ENCODE measurements around the gene MGAT4C. TPM values are rescaled to one million over a fixed set of nuclear protein-coding genes. Genes with fewer than 3 reads are reported as not detected.

The MGAT4C gene
- total RNA-seq, 2 donors from 2014 or later: 0.05 to 0.24 TPM

DNA sequence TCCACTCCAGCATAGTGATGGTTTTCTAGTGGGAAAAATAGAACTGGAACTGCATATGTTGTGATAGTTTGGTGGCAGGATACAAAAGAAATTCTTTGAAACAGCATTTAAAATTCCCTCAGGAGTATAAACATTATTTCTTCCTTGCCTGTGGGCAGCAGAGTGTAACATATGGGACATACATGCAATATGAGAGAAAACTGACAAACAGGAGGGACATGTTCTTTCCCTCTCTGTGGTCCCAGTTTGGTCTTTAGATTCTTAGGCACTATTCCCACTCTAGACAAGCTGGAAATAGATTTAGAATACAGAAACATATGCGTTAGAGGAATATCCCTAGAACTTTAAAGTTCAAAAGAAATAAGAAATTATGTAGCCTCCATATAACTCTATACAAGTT lies 68.0 kb downstream of the MGAT4C start:
- H3K4me3 ChIP-seq: no peak overlapping the region
- H3K4me1 ChIP-seq: no peaks in the 10 kb centered on the region
- H3K9ac ChIP-seq (ENCODE audit: low read depth in 2 of 2, low read length in 2 of 2): no peak overlapping the region
- intact Hi-C loops (cut with DNase I): no loop called here
- DNase-seq: no peak
- no peaks in the 10 kb centered on the region for H3K27me3 ChIP-seq
- H3K9me3 ChIP-seq: no peaks in the 10 kb centered on the region
- no peak for TF ChIP-seq CTCF (IDR thresholded peaks at IDR 0.05)
- H3K36me3 ChIP-seq: no peaks in the 10 kb centered on the region
- no peak overlapping the region for H3K27ac ChIP-seq

DNA sequence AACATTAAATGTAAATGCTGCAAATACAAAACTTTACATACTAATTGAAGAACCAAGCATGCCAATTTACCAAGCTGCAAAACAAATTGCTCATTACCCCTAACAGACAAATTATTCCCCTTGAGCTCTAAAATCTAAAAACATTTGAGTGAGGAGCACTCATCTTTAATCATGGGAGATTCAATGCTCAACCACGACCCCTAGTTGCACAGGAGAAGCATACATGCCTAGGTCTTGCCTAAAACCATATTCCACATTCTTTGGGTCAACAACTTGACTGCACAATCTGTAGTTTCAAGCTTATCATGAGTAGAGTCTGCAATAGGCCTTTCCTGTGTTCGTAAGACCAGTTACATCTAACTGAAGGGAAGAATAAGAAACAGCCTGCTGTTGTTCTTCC lies 69.7 kb downstream of the MGAT4C start:
- no peak for TF ChIP-seq CTCF (IDR thresholded peaks at IDR 0.05)
- Histone ChIP-seq H3K9me3 (no peaks in the 10 kb centered on the region), H3K9ac (ENCODE audit: low read depth in 2 of 2, low read length in 2 of 2) (no peak overlapping the region), H3K27ac (no peak overlapping the region), H3K36me3 (no peaks in the 10 kb centered on the region), H3K4me3 (no peak overlapping the region), H3K4me1 (no peaks in the 10 kb centered on the region), H3K27me3 (no peaks in the 10 kb centered on the region)
- intact Hi-C loops (cut with DNase I): no loop called here
- no peak for DNase-seq

DNA sequence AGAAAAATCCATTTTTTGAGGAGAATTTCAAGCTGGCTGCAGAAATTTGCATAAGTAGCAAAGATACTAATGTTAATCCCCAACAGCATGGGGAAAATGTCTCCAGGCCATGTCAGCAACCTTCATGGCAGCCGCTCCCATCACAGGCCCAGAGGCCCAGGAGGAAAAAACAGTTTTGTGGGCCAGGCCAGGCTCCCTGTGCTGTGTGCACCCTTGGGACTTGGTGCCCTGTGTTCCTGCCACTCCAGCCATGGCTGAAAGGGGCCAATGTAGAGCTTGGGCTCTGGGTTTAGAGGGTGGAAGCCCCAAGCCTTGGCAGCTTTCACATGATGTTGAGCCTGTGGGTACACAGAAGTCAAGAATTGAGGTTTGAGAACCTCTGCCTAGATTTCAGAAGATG lies 76.3 kb downstream of the MGAT4C start:
- TF ChIP-seq CTCF (IDR thresholded peaks at IDR 0.05): no peak
- H3K27me3 ChIP-seq: no peaks in the 10 kb centered on the region
- intact Hi-C loops (cut with DNase I): no loop called here
- no peak overlapping the region for H3K27ac ChIP-seq
- no peaks in the 10 kb centered on the region for H3K36me3 ChIP-seq
- H3K9me3 ChIP-seq: no peaks in the 10 kb centered on the region
- no peak overlapping the region for H3K4me3 ChIP-seq
- no peak overlapping the region for H3K9ac ChIP-seq (ENCODE audit: low read depth in 2 of 2, low read length in 2 of 2)
- no peaks in the 10 kb centered on the region for H3K4me1 ChIP-seq
- no peak for DNase-seq

- Histone ChIP-seq H3K27ac (no peak overlapping the region), H3K4me3 (no peak overlapping the region), H3K36me3 (no peaks in the 10 kb centered on the region), H3K27me3 (no peaks in the 10 kb centered on the region), H3K9ac (ENCODE audit: low read depth in 2 of 2, low read length in 2 of 2) (no peak overlapping the region), H3K9me3 (no peaks in the 10 kb centered on the region), H3K4me1 (no peaks in the 10 kb centered on the region)
- TF ChIP-seq CTCF (IDR thresholded peaks at IDR 0.05): no peak
- intact Hi-C loops (cut with DNase I): no loop called here
- no peak for DNase-seq
Observed at GRCh38 chr12:86174188-86174587, 82.0 kb downstream of the MGAT4C start.

DNA sequence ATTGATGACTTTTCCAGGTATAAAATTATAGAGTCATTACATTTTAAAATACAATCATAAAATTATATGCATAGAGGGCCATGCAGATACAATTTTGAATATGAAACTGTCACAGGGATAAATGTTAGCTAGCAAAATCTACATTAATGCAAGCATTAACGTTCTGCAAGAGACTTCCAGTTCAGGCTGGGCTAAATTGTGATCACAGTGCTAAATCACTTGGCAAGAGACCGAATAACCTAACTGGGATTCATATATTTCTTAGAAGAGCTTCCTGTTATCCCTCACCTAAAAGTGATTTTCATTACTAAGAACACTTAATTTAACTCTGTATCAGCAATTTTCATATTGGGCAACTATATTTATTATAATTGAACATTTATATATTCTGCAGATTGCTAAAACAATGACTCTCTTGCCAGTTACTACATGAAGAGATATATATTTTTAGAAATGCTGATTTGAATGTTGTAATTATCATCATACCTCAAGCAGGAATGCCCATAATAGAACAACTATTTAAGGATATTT lies 83.2 kb downstream of the MGAT4C start:
- H3K27ac ChIP-seq: no peak overlapping the region
- intact Hi-C loops (cut with DNase I): no loop called here
- DNase-seq: no peak
- H3K36me3 ChIP-seq: no peaks in the 10 kb centered on the region
- no peak for TF ChIP-seq CTCF (IDR thresholded peaks at IDR 0.05)
- no peak overlapping the region for H3K9ac ChIP-seq (ENCODE audit: low read depth in 2 of 2, low read length in 2 of 2)
- H3K27me3 ChIP-seq: no peaks in the 10 kb centered on the region
- H3K4me1 ChIP-seq: no peaks in the 10 kb centered on the region
- no peaks in the 10 kb centered on the region for H3K9me3 ChIP-seq
- no peak overlapping the region for H3K4me3 ChIP-seq

GRCh38 chr12:86170051-86170450 lies 86.1 kb downstream of the MGAT4C start:
- intact Hi-C loops (cut with DNase I): no loop called here
- Histone ChIP-seq H3K4me1 (no peaks in the 10 kb centered on the region), H3K9ac (ENCODE audit: low read depth in 2 of 2, low read length in 2 of 2) (no peak overlapping the region), H3K4me3 (no peak overlapping the region), H3K36me3 (no peaks in the 10 kb centered on the region), H3K27ac (no peak overlapping the region), H3K27me3 (no peaks in the 10 kb centered on the region), H3K9me3 (no peaks in the 10 kb centered on the region)
- DNase-seq: no peak
- TF ChIP-seq CTCF (IDR thresholded peaks at IDR 0.05): no peak
